ENCODE data around the gene AMBRA1. TPM values are rescaled to one million over a fixed set of nuclear protein-coding genes. Genes with fewer than 3 reads are reported as not detected.

Gene AMBRA1
- total RNA-seq, 4 donors from 2014 or later, result 43.4 to 48.9 (median 46.3) TPM

- H3K27me3 ChIP-seq, result no peaks in the 10 kb centered on the region
- peaks cover 0 to 14% (median 2%) of the 10 kb centered on the region in 4 donors for H3K36me3 ChIP-seq
- intact Hi-C loops (cut with DNase I; ENCODE audit: low total_unique reads), result no loop called here
- 94 to 95% methylated on average over 17 to 22 of the region's 22 CpGs for WGBS, 2 donors (ENCODE audit: low coverage in 1 of 2)
- DNase-seq, result no peak
- no peak overlapping the region for H3K4me3 ChIP-seq
- no peaks in the 10 kb centered on the region for H3K9me3 ChIP-seq
- TF ChIP-seq POLR2A (IDR thresholded peaks at IDR 0.05) (no peak), POLR2AphosphoS5 (IDR thresholded peaks at IDR 0.05) (no peak), EP300 (IDR thresholded peaks at IDR 0.05; ENCODE audit: low read depth) (no peak)
- in situ Hi-C loops (cut with MboI; ENCODE audit: low pct_ligation_motif_present in 1 of 4, low pct_unique_long_range_greater_than_20kb in 1 of 4, low sequenced_read_pairs in 3 of 4), result no loop called here
- no peak overlapping the region for H3K27ac ChIP-seq
- no peaks in the 10 kb centered on the region for H3K4me1 ChIP-seq
Observed at GRCh38 chr11:46633291-46634217, 39.7 kb upstream of the AMBRA1 start.

GRCh38 chr11:46632502-46632901 lies 38.7 kb upstream of the AMBRA1 start:
- Histone ChIP-seq H3K36me3 (peaks cover 0 to 14% (median 4%) of the 10 kb centered on the region in 4 donors), H3K4me3 (no peak overlapping the region), H3K27ac (no peak overlapping the region), H3K9me3 (no peaks in the 10 kb centered on the region), H3K27me3 (no peaks in the 10 kb centered on the region), H3K4me1 (no peaks in the 10 kb centered on the region)
- TF ChIP-seq POLR2AphosphoS5 (IDR thresholded peaks at IDR 0.05) (no peak), CTCF (IDR thresholded peaks at IDR 0.05) (no peak), POLR2A (IDR thresholded peaks at IDR 0.05) (no peak), EP300 (IDR thresholded peaks at IDR 0.05; ENCODE audit: low read depth) (no peak)
- in situ Hi-C loops (cut with MboI; ENCODE audit: low pct_ligation_motif_present in 1 of 4, low pct_unique_long_range_greater_than_20kb in 1 of 4, low sequenced_read_pairs in 3 of 4) (no loop called here), intact Hi-C loops (cut with DNase I; ENCODE audit: low total_unique reads) (no loop called here)
- DNase-seq, result no peak
- 88 to 94% methylated on average over 1 of the region's 1 CpG for WGBS, 2 donors (ENCODE audit: low coverage in 1 of 2)

- no peaks in the 10 kb centered on the region for H3K9me3 ChIP-seq
- no peak overlapping the region for H3K4me3 ChIP-seq
- TF ChIP-seq POLR2AphosphoS5 (IDR thresholded peaks at IDR 0.05) (no peak), EP300 (IDR thresholded peaks at IDR 0.05; ENCODE audit: low read depth) (no peak), CTCF (IDR thresholded peaks at IDR 0.05) (no peak), POLR2A (IDR thresholded peaks at IDR 0.05) (no peak)
- DNase-seq, result no peak
- intact Hi-C loops (cut with DNase I; ENCODE audit: low total_unique reads) (no loop called here), in situ Hi-C loops (cut with MboI; ENCODE audit: low pct_ligation_motif_present in 1 of 4, low pct_unique_long_range_greater_than_20kb in 1 of 4, low sequenced_read_pairs in 3 of 4) (no loop called here)
- WGBS, 2 donors (ENCODE audit: low coverage in 1 of 2), result 86% methylated on average over 2 of the region's 2 CpGs; no CpG with 5 or more reads in 1 of the 2 donors
- peaks cover 0 to 14% (median 6%) of the 10 kb centered on the region in 4 donors for H3K36me3 ChIP-seq
- H3K27me3 ChIP-seq, result no peaks in the 10 kb centered on the region
- H3K27ac ChIP-seq, result no peak overlapping the region
- no peaks in the 10 kb centered on the region for H3K4me1 ChIP-seq
Observed at GRCh38 chr11:46631676-46632075, 37.9 kb upstream of the AMBRA1 start.

- H3K27me3 ChIP-seq, result no peaks in the 10 kb centered on the region
- no peak overlapping the region for H3K4me3 ChIP-seq
- no peaks in the 10 kb centered on the region for H3K4me1 ChIP-seq
- intact Hi-C loops (cut with DNase I; ENCODE audit: low total_unique reads) (no loop called here), in situ Hi-C loops (cut with MboI; ENCODE audit: low pct_ligation_motif_present in 1 of 4, low pct_unique_long_range_greater_than_20kb in 1 of 4, low sequenced_read_pairs in 3 of 4) (no loop called here)
- peaks cover 0 to 17% (median 7%) of the 10 kb centered on the region in 4 donors for H3K36me3 ChIP-seq
- WGBS, 2 donors (ENCODE audit: low coverage in 1 of 2), result 100% methylated on average over 1 of the region's 1 CpG
- DNase-seq, result no peak
- H3K27ac ChIP-seq, result no peak overlapping the region
- TF ChIP-seq POLR2AphosphoS5 (IDR thresholded peaks at IDR 0.05), result no peak
- TF ChIP-seq CTCF (IDR thresholded peaks at IDR 0.05), result no peak
- TF ChIP-seq POLR2A (IDR thresholded peaks at IDR 0.05), result no peak
- no peak for TF ChIP-seq EP300 (IDR thresholded peaks at IDR 0.05; ENCODE audit: low read depth)
- no peaks in the 10 kb centered on the region for H3K9me3 ChIP-seq
Observed at GRCh38 chr11:46630237-46630636, 36.4 kb upstream of the AMBRA1 start.

Data from transverse colon (tissue), 4 donors.